Stimulated activated CD4-positive, alpha-beta T cell treated with anti-CD3 and anti-CD28 coated beads, Interleukin-4, amount 100 ng/mL, for 24 hours (primary cell): Measurements from ENCODE around the gene RNF224.
"Not testable (repeated sequence)": the region's sequence is repeated elsewhere in the genome, so short reads cannot be mapped to it uniquely, and the experiment has no call there.

Experiments
- DNase-seq: peaks from one replicate; pipeline ENCODE4 v3.0.0-alpha.2; 2020

Gene RNF224

GRCh38 chr9:137228968-137229896 lies 1.9 kb downstream of the RNF224 start:
- no peak for DNase-seq

- DNase-seq = no peak
Observed at GRCh38 chr9:137229903-137230704, 2.8 kb downstream of the RNF224 start.

- no peak for DNase-seq
Observed at GRCh38 chr9:137230705-137231371, 3.5 kb downstream of the RNF224 start, which contains the start of gene SLC34A3. SLC34A3 (plus strand) TSS chr9:137230901; CDS start chr9:137231703, 802 bp downstream.

DNA sequence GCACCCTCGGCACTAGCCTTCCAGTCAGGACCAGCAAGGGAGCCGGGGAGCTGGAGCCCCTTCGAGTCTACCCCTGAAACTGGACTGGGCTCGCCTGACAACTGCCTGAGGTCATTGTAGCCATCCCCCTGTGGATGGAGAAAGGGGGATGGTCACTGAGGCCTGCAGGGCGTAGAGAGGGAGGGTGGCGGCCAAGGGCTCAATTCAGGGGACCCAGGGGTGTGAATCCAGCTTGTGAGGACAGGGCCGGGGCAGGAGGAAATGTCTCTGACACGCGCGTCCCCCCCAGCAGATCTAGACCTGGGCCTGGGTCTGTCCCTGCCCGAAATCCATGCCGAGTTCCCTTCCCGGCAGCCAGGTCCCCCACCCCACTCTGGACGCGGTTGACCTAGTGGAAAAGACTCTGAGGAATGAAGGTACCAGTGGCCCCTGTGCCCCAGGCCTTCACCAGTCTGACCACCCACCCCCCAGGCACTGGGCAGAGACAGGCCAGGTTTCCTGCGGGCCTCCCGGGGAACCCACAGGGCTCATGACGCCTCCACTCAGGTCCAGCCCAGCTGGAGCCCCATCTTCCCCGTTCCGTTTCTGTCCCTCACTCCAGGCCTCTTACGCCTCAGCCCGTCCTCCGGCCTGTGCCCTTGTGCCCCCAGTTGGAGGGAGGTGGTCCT lies 4.2 kb downstream of the RNF224 start:
- DNase-seq = no peak

DNA sequence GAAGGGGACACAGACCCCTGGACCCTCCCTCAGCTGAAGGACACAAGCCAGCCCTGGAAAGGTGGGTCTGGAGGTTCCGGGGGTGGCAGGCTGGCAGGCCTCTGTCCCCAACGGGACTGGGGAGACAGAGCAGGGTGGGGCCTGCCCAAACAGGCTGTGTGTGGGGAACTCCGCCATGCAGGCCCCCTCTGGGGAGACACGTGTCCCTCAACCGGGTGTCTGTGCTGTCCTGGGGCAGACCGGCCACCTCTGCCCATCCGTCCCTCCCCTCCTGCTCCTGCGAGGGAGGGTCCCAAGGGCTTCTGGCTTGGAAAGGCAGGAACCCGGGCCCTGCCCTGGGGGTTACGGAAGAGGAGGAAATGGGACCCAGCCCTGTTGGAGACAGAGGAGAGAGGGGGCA lies 4.8 kb downstream of the RNF224 start:
- no peak for DNase-seq

DNA sequence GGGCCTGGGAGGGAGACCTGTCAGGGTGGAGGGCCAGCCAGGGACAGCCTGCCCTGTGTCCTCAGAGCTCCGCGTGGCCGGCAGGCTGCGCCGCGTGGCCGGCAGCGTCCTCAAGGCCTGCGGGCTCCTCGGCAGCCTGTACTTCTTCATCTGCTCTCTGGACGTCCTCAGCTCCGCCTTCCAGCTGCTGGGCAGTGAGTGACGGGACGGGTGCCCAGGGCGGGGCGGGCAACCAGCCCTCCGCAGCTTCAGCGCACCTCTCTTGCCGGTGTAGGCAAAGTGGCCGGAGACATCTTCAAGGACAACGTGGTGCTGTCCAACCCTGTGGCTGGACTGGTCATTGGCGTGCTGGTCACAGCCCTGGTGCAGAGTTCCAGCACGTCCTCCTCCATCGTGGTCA lies 5.2 kb downstream of the RNF224 start:
- DNase-seq = no peak

GRCh38 chr9:137233143-137233980 lies 6.1 kb downstream of the RNF224 start:
- DNase-seq = no peak

DNA sequence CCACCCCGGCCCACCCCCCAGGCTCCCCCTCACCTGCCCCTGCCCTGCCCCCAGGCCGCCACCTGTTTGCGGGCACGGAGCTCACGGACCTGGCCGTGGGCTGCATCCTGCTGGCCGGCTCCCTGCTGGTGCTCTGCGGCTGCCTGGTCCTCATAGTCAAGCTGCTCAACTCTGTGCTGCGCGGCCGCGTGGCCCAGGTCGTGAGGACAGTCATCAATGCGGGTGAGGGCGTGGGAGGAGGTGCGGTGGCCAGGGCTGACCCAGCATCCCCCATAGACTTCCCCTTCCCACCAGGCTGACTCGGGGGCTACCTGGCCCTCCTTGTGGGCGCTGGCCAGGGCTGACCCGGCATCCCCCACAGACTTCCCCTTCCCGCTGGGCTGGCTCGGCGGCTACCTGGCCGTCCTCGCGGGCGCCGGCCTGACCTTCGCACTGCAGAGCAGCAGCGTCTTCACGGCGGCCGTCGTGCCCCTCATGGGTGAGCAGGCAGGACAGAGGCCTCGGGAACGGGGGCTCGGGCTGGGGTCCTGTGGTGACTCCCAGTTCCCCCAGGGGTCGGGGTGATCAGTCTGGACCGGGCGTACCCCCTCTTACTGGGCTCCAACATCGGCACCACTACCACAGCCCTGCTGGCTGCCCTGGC lies 6.9 kb downstream of the RNF224 start:
- DNase-seq = no peak

GRCh38 chr9:137234758-137235423 lies 7.6 kb downstream of the RNF224 start:
- no peak for DNase-seq

DNA sequence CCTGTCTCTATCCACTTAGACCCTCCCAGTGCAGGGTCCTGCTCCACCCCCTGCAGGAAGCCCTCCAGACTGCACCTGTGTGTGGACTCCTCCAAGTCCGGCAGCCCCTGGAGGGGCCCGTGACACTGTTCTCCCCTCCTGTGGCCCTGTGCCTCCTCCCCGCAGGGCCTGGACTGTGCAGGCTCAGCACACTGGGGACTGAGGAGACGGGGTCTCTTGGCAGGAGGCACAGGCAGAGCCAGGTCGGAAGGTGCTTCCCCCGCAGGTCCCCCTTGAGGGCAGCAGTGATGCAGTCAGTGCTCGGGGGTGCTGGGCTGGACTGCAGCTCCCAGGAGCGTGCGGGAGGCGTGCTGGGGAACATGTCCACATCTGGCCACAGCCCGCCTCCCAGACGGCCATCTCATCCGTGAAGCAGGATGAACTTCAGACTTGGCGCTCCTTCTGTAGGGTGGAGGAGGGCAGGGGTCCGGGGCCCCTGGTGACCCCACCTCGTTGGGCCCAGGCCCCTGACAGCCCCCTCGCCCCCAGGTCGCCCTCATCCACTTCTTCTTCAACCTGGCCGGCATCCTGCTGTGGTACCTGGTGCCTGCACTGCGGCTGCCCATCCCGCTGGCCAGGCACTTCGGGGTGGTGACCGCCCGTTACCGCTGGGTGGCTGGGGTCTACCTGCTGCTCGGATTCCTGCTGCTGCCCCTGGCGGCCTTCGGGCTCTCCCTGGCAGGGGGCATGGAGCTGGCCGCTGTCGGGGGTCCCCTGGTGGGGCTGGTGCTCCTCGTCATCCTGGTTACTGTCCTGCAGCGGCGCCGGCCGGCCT lies 8.3 kb downstream of the RNF224 start:
- DNase-seq = no peak

- DNase-seq = peak; percentile 94
Observed at GRCh38 chr9:137236238-137236935, 9.1 kb downstream of the RNF224 start.

GRCh38 chr9:137236936-137237421 lies 9.7 kb downstream of the RNF224 start:
- DNase-seq = no peak

GRCh38 chr9:137237759-137238726 lies 10.7 kb downstream of the RNF224 start:
- DNase-seq = no peak

DNA sequence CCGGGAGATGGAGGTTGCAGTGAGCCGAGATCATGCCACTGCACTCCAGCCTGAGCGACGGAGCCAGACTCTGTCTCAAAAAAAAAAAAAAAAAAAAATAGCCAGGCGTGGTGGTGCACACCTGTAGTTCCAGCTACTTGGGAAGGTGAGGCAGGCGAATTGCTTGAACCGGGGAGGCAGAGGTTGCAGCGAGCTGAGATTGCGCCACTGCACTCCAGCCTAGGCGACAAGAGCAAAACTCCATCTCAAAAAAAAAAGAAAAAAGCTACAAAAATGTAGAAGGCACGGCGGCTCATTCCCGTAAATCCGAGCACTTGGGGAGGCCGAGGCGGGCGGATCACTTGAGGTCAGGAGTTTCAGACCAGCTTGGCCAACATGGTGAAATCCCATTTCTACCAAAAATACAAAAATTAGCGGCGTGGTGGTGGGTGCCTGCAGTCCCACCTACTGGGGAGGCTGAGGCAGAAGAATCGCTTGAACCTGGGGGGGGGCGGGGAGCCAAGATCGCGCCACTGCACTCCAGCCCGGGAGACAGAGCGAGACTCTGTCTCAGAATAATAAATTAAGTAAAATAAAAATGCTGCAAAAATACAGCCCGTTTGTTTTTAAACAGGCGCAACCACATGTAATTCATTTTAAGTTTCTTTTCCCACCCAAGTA lies 12.4 kb downstream of the RNF224 start:
- not testable (repeated sequence) for DNase-seq

DNA sequence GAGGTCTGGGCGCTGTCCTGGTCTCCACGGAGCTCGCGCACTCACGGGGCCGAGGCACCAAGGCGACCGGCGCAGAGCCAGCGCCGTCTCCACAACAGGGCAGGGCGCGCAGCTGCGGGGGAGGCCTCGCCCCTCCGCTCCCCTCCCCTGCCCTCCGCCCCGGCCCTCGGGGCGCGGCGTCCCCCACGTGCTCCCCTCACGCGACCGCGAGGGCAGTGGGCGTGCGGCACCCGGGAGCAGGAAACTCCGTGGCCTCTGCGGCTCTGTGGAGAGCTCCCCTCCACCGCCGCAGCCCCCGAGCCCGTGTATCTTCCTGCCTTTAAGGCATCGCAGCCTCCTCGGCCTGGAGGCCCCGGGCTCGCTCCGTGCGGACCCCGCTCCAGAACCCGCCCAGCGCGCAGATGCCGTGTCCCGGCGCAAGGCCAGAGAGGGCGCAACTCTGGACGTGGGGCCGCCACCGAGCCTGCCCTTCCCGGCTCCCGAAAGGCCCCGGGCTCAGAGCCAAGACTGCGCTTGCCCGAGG lies 13.1 kb downstream of the RNF224 start:
- peak; percentile 67 for DNase-seq

DNA sequence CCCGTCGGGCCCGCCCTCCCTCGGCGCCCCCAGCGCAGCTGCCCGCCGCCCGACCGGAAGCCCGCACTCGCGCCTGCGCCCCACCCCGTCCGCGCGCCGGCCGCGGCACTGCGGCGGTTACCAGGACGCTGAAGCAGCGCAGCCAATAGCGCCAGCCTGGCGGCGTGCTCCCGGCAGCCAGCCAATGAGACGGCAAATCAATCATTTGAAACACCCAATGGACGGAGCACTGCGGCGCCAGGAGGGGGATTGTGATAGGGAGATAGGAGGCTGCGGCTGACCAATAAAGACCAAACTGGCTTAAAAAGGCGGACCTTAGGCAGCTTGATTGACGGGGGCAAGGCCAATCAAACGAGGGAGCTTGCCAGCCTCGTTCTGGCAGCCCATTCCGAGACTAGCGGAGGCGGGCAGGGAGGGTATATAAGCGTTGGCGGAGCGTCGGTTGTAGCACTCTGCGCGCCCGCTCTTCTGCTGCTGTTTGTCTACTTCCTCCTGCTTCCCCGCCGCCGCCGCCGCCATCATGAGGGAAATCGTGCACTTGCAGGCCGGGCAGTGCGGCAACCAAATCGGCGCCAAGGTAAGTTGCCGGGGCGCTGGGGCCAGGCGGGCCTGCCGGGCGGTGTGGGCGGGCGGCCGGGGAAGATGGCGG lies 13.7 kb downstream of the RNF224 start, which contains the start of gene TUBB4B:
TSS of gene TUBB4B (plus strand) at position 447 of the 649 bp plus-strand sequence. CDS start at position 521, 74 bp downstream.
- DNase-seq = peak; percentile 98
